ENCODE results near the gene CRELD2. TPM values are rescaled to one million over a fixed set of nuclear protein-coding genes. Genes with fewer than 3 reads are reported as not detected.

Gene CRELD2
- total RNA-seq, 4 donors from 2014 or later = 50.3 to 244 (median 154) TPM

GRCh38 chr22:49922926-49923325 is 4.5 kb downstream of the CRELD2 start:
- TF ChIP-seq, protein P1, sequence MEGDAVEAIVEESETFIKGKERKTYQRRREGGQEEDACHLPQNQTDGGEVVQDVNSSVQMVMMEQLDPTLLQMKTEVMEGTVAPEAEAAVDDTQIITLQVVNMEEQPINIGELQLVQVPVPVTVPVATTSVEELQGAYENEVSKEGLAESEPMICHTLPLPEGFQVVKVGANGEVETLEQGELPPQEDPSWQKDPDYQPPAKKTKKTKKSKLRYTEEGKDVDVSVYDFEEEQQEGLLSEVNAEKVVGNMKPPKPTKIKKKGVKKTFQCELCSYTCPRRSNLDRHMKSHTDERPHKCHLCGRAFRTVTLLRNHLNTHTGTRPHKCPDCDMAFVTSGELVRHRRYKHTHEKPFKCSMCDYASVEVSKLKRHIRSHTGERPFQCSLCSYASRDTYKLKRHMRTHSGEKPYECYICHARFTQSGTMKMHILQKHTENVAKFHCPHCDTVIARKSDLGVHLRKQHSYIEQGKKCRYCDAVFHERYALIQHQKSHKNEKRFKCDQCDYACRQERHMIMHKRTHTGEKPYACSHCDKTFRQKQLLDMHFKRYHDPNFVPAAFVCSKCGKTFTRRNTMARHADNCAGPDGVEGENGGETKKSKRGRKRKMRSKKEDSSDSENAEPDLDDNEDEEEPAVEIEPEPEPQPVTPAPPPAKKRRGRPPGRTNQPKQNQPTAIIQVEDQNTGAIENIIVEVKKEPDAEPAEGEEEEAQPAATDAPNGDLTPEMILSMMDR (IDR thresholded peaks at IDR 0.05) = no peak
- DNase-seq = no peak
- WGBS, 2 donors = 93 to 98% methylated on average over 7 to 23 of the region's 25 CpGs
- H3K9me3 ChIP-seq = no peaks in the 10 kb centered on the region
- intact Hi-C loops (cut with DNase I) = loop anchor here (10.0 kb wide), 2 partner anchors 158 to 292 kb away; no protein-coding TSS in a partner anchor
- H3K4me1 ChIP-seq = peaks cover 7 to 8% of the 10 kb centered on the region in 2 donors
- no peaks in the 10 kb centered on the region for H3K27me3 ChIP-seq
- no peak overlapping the region for H3K4me3 ChIP-seq (replicated peaks in 1 of 3)
- H3K36me3 ChIP-seq = peaks cover 0 to 35% of the 10 kb centered on the region in 2 donors
- no peak overlapping the region for H3K27ac ChIP-seq

DNA sequence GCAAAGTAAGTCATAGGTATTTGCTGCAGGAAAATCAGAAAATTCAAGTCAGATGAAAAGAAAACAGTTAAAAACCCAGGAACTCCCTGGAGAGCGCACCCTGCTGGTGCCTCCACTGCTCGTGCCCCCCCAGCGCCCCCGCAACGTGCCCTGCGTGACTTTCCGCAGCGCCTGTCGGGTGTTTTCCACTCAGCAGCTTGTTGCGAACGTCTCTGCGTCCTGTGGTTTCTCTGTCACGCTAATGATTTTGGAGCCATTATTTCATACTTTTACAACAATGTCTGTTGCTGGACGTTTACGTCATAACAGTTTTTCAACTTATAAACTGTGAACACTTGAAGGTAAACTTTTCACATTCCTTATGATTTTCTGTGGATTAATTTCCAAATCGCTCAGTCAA is 5.0 kb downstream of the CRELD2 start:
- 83% methylated on average over 16 of the region's 16 CpGs for WGBS, 2 donors
- no peak overlapping the region for H3K4me3 ChIP-seq (replicated peaks in 1 of 3)
- H3K27ac ChIP-seq = no peak overlapping the region
- peaks cover 7 to 8% of the 10 kb centered on the region in 2 donors for H3K4me1 ChIP-seq
- TF ChIP-seq POLR2A (IDR thresholded peaks at IDR 0.05) = no peak
- TF ChIP-seq, protein P1 (IDR thresholded peaks at IDR 0.05) = no peak
- no peaks in the 10 kb centered on the region for H3K27me3 ChIP-seq
- H3K9me3 ChIP-seq = no peaks in the 10 kb centered on the region
- H3K36me3 ChIP-seq = peaks cover 0 to 35% of the 10 kb centered on the region in 2 donors
- intact Hi-C loops (cut with DNase I) = loop anchor here (10.0 kb wide), 2 partner anchors 159 to 291 kb away; no protein-coding TSS in a partner anchor
- DNase-seq = no peak

GRCh38 chr22:49924113-49924833 is 5.8 kb downstream of the CRELD2 start:
- no peak overlapping the region for H3K27ac ChIP-seq
- TF ChIP-seq, protein P1 (IDR thresholded peaks at IDR 0.05) = no peak
- no peak for TF ChIP-seq POLR2A (IDR thresholded peaks at IDR 0.05)
- intact Hi-C loops (cut with DNase I) = loop anchor here (10.0 kb wide), 2 partner anchors 159 to 291 kb away; no protein-coding TSS in a partner anchor
- no peaks in the 10 kb centered on the region for H3K27me3 ChIP-seq
- H3K4me3 ChIP-seq (replicated peaks in 1 of 3) = no peak overlapping the region
- WGBS, 2 donors = 89 to 91% methylated on average over 7 to 28 of the region's 31 CpGs
- no peaks in the 10 kb centered on the region for H3K9me3 ChIP-seq
- H3K36me3 ChIP-seq = peaks cover 0 to 35% of the 10 kb centered on the region in 2 donors
- DNase-seq = no peak
- H3K4me1 ChIP-seq = peaks cover 3 to 9% of the 10 kb centered on the region in 2 donors

DNA sequence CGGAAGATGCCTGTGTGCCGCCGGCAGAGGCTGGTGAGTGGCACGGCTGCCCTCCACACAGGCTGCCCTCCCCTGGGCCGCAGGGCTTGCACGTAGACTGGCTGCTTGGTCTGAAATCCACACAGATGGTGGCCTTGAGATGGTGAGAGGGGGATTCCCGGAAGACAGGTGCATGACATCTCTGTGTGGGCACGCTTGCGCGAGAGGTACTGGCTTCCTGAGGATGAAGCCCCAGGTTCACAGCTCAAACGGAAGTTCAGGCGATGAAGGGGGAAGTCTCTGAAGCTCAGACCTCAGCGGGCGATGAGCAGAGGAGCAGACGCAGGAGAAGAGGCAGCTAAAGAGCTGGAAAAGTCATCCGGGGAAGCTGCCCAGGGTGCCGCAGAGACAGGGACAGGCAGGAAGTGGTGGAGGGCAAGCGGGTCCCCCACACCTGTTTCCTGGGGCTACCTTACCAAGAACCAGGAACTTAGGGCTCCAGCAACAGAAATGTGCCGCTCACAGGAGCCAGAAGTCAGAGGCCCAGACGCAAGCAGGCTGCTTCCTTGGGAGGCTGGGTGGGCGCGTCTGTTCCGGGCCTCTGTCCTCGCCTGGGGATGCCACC is 7.2 kb downstream of the CRELD2 start:
- intact Hi-C loops (cut with DNase I) = loop anchor here (5.0 to 10.0 kb wide), 3 partner anchors 67 to 289 kb away; no protein-coding TSS in a partner anchor
- no peaks in the 10 kb centered on the region for H3K9me3 ChIP-seq
- TF ChIP-seq, protein P1 (IDR thresholded peaks at IDR 0.05) = no peak
- no peak for TF ChIP-seq POLR2A (IDR thresholded peaks at IDR 0.05)
- H3K4me1 ChIP-seq = peaks cover 2 to 18% of the 10 kb centered on the region in 2 donors
- no peak overlapping the region for H3K27ac ChIP-seq
- no peak for DNase-seq
- H3K27me3 ChIP-seq = no peaks in the 10 kb centered on the region
- H3K36me3 ChIP-seq = peaks cover 0 to 30% of the 10 kb centered on the region in 2 donors
- 90 to 94% methylated on average over 20 to 24 of the region's 24 CpGs for WGBS, 2 donors
- no peak overlapping the region for H3K4me3 ChIP-seq (replicated peaks in 1 of 3)

GRCh38 chr22:49926916-49927315 is 8.5 kb downstream of the CRELD2 start:
- H3K36me3 ChIP-seq = peaks cover 0 to 24% of the 10 kb centered on the region in 2 donors
- no peak overlapping the region for H3K27ac ChIP-seq
- no peak overlapping the region for H3K4me3 ChIP-seq (replicated peaks in 1 of 3)
- no peaks in the 10 kb centered on the region for H3K9me3 ChIP-seq
- no peaks in the 10 kb centered on the region for H3K27me3 ChIP-seq
- DNase-seq = no peak
- TF ChIP-seq, protein P1 (IDR thresholded peaks at IDR 0.05) = no peak
- TF ChIP-seq POLR2A (IDR thresholded peaks at IDR 0.05) = no peak
- WGBS, 2 donors = 80 to 87% methylated on average over 16 to 17 of the region's 18 CpGs
- intact Hi-C loops (cut with DNase I) = loop anchor here (5.0 to 10.0 kb wide), 3 partner anchors 65 to 288 kb away; no protein-coding TSS in a partner anchor
- peaks cover 9 to 31% of the 10 kb centered on the region in 2 donors for H3K4me1 ChIP-seq

Measured in thyroid gland (tissue), 4 donors.